Karpas-422 (cell line): ENCODE measurements around the gene CLCA1. TPM values are rescaled to one million over a fixed set of nuclear protein-coding genes. Genes with fewer than 3 reads are reported as not detected.

Source experiments
- DNase-seq: peaks from one replicate; pipeline ENCODE4 v3.0.0-alpha.2; 2015
- H2AFZ ChIP-seq: fragments of 200-600 bp; sonication (generic); 2 replicates; pipeline ENCODE4 v1.6.1; 2014; ENCODE audit warnings: antibody characterized with exemption, low read length, mixed read lengths
- H3K27ac ChIP-seq: fragments of 200-600 bp; sonication (generic); 2 replicates; pipeline ENCODE4 v1.5.1; 2014; ENCODE audit warnings: mild to moderate bottlenecking, low read length, moderate library complexity
- H3K27me3 ChIP-seq: fragments of 200-600 bp; sonication (generic); 2 replicates; pipeline ENCODE4 v1.6.1; 2014; ENCODE audit warnings: low read length, mixed read lengths
- H3K36me3 ChIP-seq: fragments of 200-600 bp; sonication (generic); 2 replicates; pipeline ENCODE4 v1.6.1; 2014; ENCODE audit warnings: low read length, mixed read lengths; ENCODE audit not compliant: insufficient read depth
- H3K4me1 ChIP-seq: fragments of 200-600 bp; sonication (generic); 2 replicates; pipeline ENCODE4 v1.6.1; 2014; ENCODE audit warnings: mild to moderate bottlenecking, low read length, mixed read lengths
- H3K4me2 ChIP-seq: fragments of 200-600 bp; sonication (generic); 2 replicates; pipeline ENCODE4 v1.6.1; 2014; ENCODE audit warnings: low read length, low read depth, mild to moderate bottlenecking; ENCODE audit not compliant: poor library complexity, severe bottlenecking
- H3K4me3 ChIP-seq: fragments of 200-600 bp; sonication (generic); 2 replicates; pipeline ENCODE4 v1.5.1; 2014; ENCODE audit warnings: mild to moderate bottlenecking, antibody characterized with exemption, low read length, mixed read lengths
- H3K79me2 ChIP-seq: fragments of 200-600 bp; sonication (generic); 2 replicates; pipeline ENCODE4 v1.6.1; 2014; ENCODE audit warnings: mild to moderate bottlenecking, low read length, mixed read lengths
- H3K9ac ChIP-seq: fragments of 200-600 bp; sonication (generic); 2 replicates; pipeline ENCODE4 v1.6.0; 2014; ENCODE audit warnings: low read length
- H3K9me2 ChIP-seq: fragments of 200-600 bp; sonication (generic), shearing (Covaris generic); replicated peaks from 2 replicates; pipeline ENCODE4 v1.6.0; 2014; ENCODE audit warnings: mild to moderate bottlenecking, low read length, moderate library complexity; ENCODE audit not compliant: insufficient read depth
- H3K9me3 ChIP-seq: fragments of 300-700, 200-600 bp; sonication (generic); 2 replicates; pipeline ENCODE4 v1.6.1; 2014; ENCODE audit warnings: low read length, mixed read lengths
- H4K20me1 ChIP-seq: fragments of 200-600 bp; sonication (generic); 2 replicates; pipeline ENCODE4 v1.6.1; 2014; ENCODE audit warnings: mild to moderate bottlenecking, antibody characterized with exemption, low read length, low read depth; ENCODE audit not compliant: insufficient read depth
- total RNA-seq: library from RNA; depleted of rRNA; stranded (reverse); fragments of >200 nt; shearing (Covaris generic); gene quantifications from 2 replicates; pipeline ENCODE4 v1.2.3, GENCODE V29; 2014; ENCODE audit warnings: low replicate concordance; rRNA removed

Gene CLCA1
- total RNA-seq = not detected in 2 replicates

GRCh38 chr1:86468501-86468977, at the start of gene CLCA1:
Gene CLCA1, plus strand, starts transcription at chr1:86468927. Its CDS starts 45 bp downstream, at chr1:86468972.
- no peaks in the 10 kb centered on the region for H3K27me3 ChIP-seq
- no peak within 1 kb of the TSS for H3K4me3 ChIP-seq
- H3K4me1 ChIP-seq = no peaks in the 10 kb centered on the region
- DNase-seq = no peak
- no peaks in the 10 kb centered on the region for H3K9me2 ChIP-seq
- H2AFZ ChIP-seq = no peak within 1 kb of the TSS
- no peaks in the 10 kb centered on the region for H3K79me2 ChIP-seq
- H3K9ac ChIP-seq = no peak within 1 kb of the TSS
- no peak within 1 kb of the TSS for H3K27ac ChIP-seq
- H3K4me2 ChIP-seq = no peak within 1 kb of the TSS
- H3K9me3 ChIP-seq = no peaks in the 10 kb centered on the region
- no peaks in the 10 kb centered on the region for H4K20me1 ChIP-seq
- no peaks in the 10 kb centered on the region for H3K36me3 ChIP-seq

- DNase-seq = peak; percentile 75
- Histone ChIP-seq H3K9ac (no peak overlapping the region), H3K36me3 (no peaks in the 10 kb centered on the region), H3K27ac (no peak overlapping the region), H2AFZ (peak overlapping the region; percentile 81; the same call in 1 of the 2 replicates), H3K4me3 (no peak overlapping the region), H3K9me3 (no peaks in the 10 kb centered on the region), H3K27me3 (no peaks in the 10 kb centered on the region), H3K9me2 (no peaks in the 10 kb centered on the region), H3K79me2 (no peaks in the 10 kb centered on the region), H3K4me2 (peak overlapping the region; percentile 46), H4K20me1 (no peaks in the 10 kb centered on the region), H3K4me1 (no peaks in the 10 kb centered on the region)
Measured at GRCh38 chr1:86419277-86419903, 49.3 kb upstream of the CLCA1 start.

- Histone ChIP-seq H3K4me2 (no peak overlapping the region), H3K36me3 (no peaks in the 10 kb centered on the region), H4K20me1 (no peaks in the 10 kb centered on the region), H2AFZ (no peak overlapping the region), H3K4me3 (no peak overlapping the region), H3K9me3 (no peaks in the 10 kb centered on the region), H3K9me2 (no peaks in the 10 kb centered on the region), H3K4me1 (no peaks in the 10 kb centered on the region), H3K79me2 (no peaks in the 10 kb centered on the region), H3K27ac (no peak overlapping the region), H3K27me3 (no peaks in the 10 kb centered on the region), H3K9ac (no peak overlapping the region)
- peak; percentile 15 for DNase-seq
Measured at GRCh38 chr1:86421601-86422280, 47.0 kb upstream of the CLCA1 start.

GRCh38 chr1:86423473-86423872, 45.3 kb upstream of the CLCA1 start:
- H3K4me2 ChIP-seq = no peak overlapping the region
- H3K9ac ChIP-seq = no peak overlapping the region
- no peaks in the 10 kb centered on the region for H4K20me1 ChIP-seq
- H3K36me3 ChIP-seq = no peaks in the 10 kb centered on the region
- H3K4me3 ChIP-seq = no peak overlapping the region
- no peaks in the 10 kb centered on the region for H3K27me3 ChIP-seq
- no peaks in the 10 kb centered on the region for H3K4me1 ChIP-seq
- H3K9me3 ChIP-seq = no peaks in the 10 kb centered on the region
- H3K27ac ChIP-seq = no peak overlapping the region
- no peak for DNase-seq
- no peaks in the 10 kb centered on the region for H3K79me2 ChIP-seq
- H3K9me2 ChIP-seq = no peaks in the 10 kb centered on the region
- no peak overlapping the region for H2AFZ ChIP-seq

GRCh38 chr1:86423873-86424272, 44.9 kb upstream of the CLCA1 start, which contains the start of gene CLCA2:
Gene CLCA2, plus strand, starts transcription at chr1:86424171. Its CDS starts 77 bp downstream, at chr1:86424248.
- no peak within 1 kb of the TSS for H3K27ac ChIP-seq
- no peaks in the 10 kb centered on the region for H3K27me3 ChIP-seq
- H2AFZ ChIP-seq = no peak within 1 kb of the TSS
- H3K36me3 ChIP-seq = no peaks in the 10 kb centered on the region
- no peak within 1 kb of the TSS for H3K9ac ChIP-seq
- no peak for DNase-seq
- no peaks in the 10 kb centered on the region for H3K79me2 ChIP-seq
- H3K9me2 ChIP-seq = no peaks in the 10 kb centered on the region
- H3K4me1 ChIP-seq = no peaks in the 10 kb centered on the region
- no peak within 1 kb of the TSS for H3K4me2 ChIP-seq
- no peaks in the 10 kb centered on the region for H4K20me1 ChIP-seq
- no peak within 1 kb of the TSS for H3K4me3 ChIP-seq
- H3K9me3 ChIP-seq = no peaks in the 10 kb centered on the region

GRCh38 chr1:86429122-86429725, 39.5 kb upstream of the CLCA1 start:
- no peaks in the 10 kb centered on the region for H3K36me3 ChIP-seq
- no peaks in the 10 kb centered on the region for H4K20me1 ChIP-seq
- no peaks in the 10 kb centered on the region for H3K4me1 ChIP-seq
- no peaks in the 10 kb centered on the region for H3K9me3 ChIP-seq
- no peaks in the 10 kb centered on the region for H3K9me2 ChIP-seq
- H3K79me2 ChIP-seq = no peaks in the 10 kb centered on the region
- H3K4me2 ChIP-seq = no peak overlapping the region
- no peak overlapping the region for H3K4me3 ChIP-seq
- no peak overlapping the region for H3K27ac ChIP-seq
- H3K27me3 ChIP-seq = no peaks in the 10 kb centered on the region
- H3K9ac ChIP-seq = no peak overlapping the region
- no peak overlapping the region for H2AFZ ChIP-seq
- peak; percentile 6 for DNase-seq

- no peaks in the 10 kb centered on the region for H3K4me1 ChIP-seq
- no peak overlapping the region for H3K4me2 ChIP-seq
- no peaks in the 10 kb centered on the region for H4K20me1 ChIP-seq
- H3K4me3 ChIP-seq = no peak overlapping the region
- H3K36me3 ChIP-seq = no peaks in the 10 kb centered on the region
- H3K27ac ChIP-seq = no peak overlapping the region
- H3K9me2 ChIP-seq = no peaks in the 10 kb centered on the region
- H3K79me2 ChIP-seq = no peaks in the 10 kb centered on the region
- no peaks in the 10 kb centered on the region for H3K27me3 ChIP-seq
- H2AFZ ChIP-seq = no peak overlapping the region
- no peak for DNase-seq
- H3K9ac ChIP-seq = no peak overlapping the region
- no peaks in the 10 kb centered on the region for H3K9me3 ChIP-seq
Measured at GRCh38 chr1:86429835-86430234, 38.9 kb upstream of the CLCA1 start.

- no peaks in the 10 kb centered on the region for H4K20me1 ChIP-seq
- no peaks in the 10 kb centered on the region for H3K9me3 ChIP-seq
- no peaks in the 10 kb centered on the region for H3K4me1 ChIP-seq
- H3K79me2 ChIP-seq = no peaks in the 10 kb centered on the region
- no peak overlapping the region for H3K4me2 ChIP-seq
- H3K36me3 ChIP-seq = no peaks in the 10 kb centered on the region
- no peak overlapping the region for H3K9ac ChIP-seq
- H3K4me3 ChIP-seq = no peak overlapping the region
- no peak overlapping the region for H3K27ac ChIP-seq
- no peaks in the 10 kb centered on the region for H3K9me2 ChIP-seq
- no peak overlapping the region for H2AFZ ChIP-seq
- peak; percentile 6 for DNase-seq
- no peaks in the 10 kb centered on the region for H3K27me3 ChIP-seq
Measured at GRCh38 chr1:86430376-86430775, 38.4 kb upstream of the CLCA1 start.
